Panc1 (cell line): ENCODE results near the gene SLC35D3. TPM values are rescaled to one million over a fixed set of nuclear protein-coding genes. Genes with fewer than 3 reads are reported as not detected.

ENCODE experiments used
- ATAC-seq: fragments of 200-7000 bp; cut with Tn5 transposase; 2 replicates; pipeline ENCODE4 v1.9.1; 2020; ENCODE audit warnings: mild to moderate bottlenecking, moderate library complexity
- BruUV-seq: library from RNA; stranded (reverse); fragments of 400-500 nt; replicated peaks from 2 replicates; lab custom pipeline; 2021; lab: Mats Ljungman, UMichigan
- CTCF ChIA-PET: fragments of 300-600 bp; sonication (Branson Sonifier 250); formaldehyde crosslinking; loops from one replicate; lab custom pipeline; 2022; ENCODE audit warnings: antibody characterized with exemption; lab: Charles Lee
- POLR2A ChIA-PET: fragments of 300-600 bp; sonication (Branson Sonifier 250); formaldehyde crosslinking; loops from one replicate; lab custom pipeline; 2022; ENCODE audit warnings: antibody characterized with exemption; lab: Charles Lee
- DNase-seq: peaks from one replicate; pipeline ENCODE4 v3.0.0-alpha.2; 2010; ENCODE audit warnings: low read depth, low spot score
- H3K27ac ChIP-seq: 2 replicates; pipeline ENCODE4 v1.5.1; 2011; ENCODE audit warnings: mild to moderate bottlenecking, low read length, inconsistent platforms
- H3K27me3 ChIP-seq: fragments of 200-500 bp; sonication (Bioruptor generic); 2 replicates; pipeline ENCODE4 v1.6.0; 2014; ENCODE audit warnings: low read length, inconsistent platforms; ENCODE audit not compliant: control insufficient read depth, insufficient read depth
- H3K36me3 ChIP-seq: fragments of 200-500 bp; sonication (Bioruptor generic); 2 replicates; pipeline ENCODE4 v1.5.1; 2014; ENCODE audit warnings: inconsistent platforms, mild to moderate bottlenecking, low read length, moderate library complexity; ENCODE audit not compliant: control insufficient read depth, insufficient read depth
- H3K4me1 ChIP-seq: 2 replicates; pipeline ENCODE4 v1.5.1; 2011; ENCODE audit warnings: inconsistent platforms, mild to moderate bottlenecking, low read length, moderate library complexity; ENCODE audit not compliant: control insufficient read depth, insufficient read depth
- H3K4me3 ChIP-seq, 2 experiments: 2 replicates each; pipeline ENCODE4 v1.5.1; 2011 to 2012; ENCODE audit warnings: low read depth in 2 of 2, low read length in 2 of 2, mild to moderate bottlenecking in 2 of 2, inconsistent platforms in 1 of 2, moderate library complexity in 1 of 2
- H3K9me3 ChIP-seq: fragments of 200-500 bp; sonication (Bioruptor generic); 2 replicates; pipeline ENCODE4 v1.5.1; 2014; ENCODE audit warnings: low read depth, mild to moderate bottlenecking, inconsistent platforms, low read length, moderate library complexity; ENCODE audit not compliant: control insufficient read depth, insufficient read depth
- CTCF ChIP-seq: fragments of 450-650 bp; IDR thresholded peaks from 2 replicates; pipeline ENCODE4 v1.5.1; 2017; ENCODE audit warnings: mild to moderate bottlenecking
- POLR2AphosphoS5 ChIP-seq: IDR thresholded peaks from 2 replicates; pipeline ENCODE4 v1.6.1; 2012; ENCODE audit warnings: mild to moderate bottlenecking, low read depth, low read length, moderate library complexity
- REST ChIP-seq, 2 experiments: IDR thresholded peaks; 2 replicates each; pipeline ENCODE4 v1.6.1; 2011 to 2012; ENCODE audit warnings: low read depth in 2 of 2, control low read depth in 1 of 2, low read length in 1 of 2, mild to moderate bottlenecking in 1 of 2, moderate library complexity in 1 of 2; ENCODE audit not compliant: insufficient read depth in 1 of 2
- SIN3A ChIP-seq: IDR thresholded peaks from 2 replicates; pipeline ENCODE4 v1.6.1; 2012; ENCODE audit warnings: low read depth, mild to moderate bottlenecking, low read length, moderate library complexity, borderline replicate concordance; ENCODE audit not compliant: insufficient read depth
- TCF7L2 ChIP-seq: IDR thresholded peaks from 2 replicates; pipeline ENCODE4 v1.6.1; 2011; ENCODE audit warnings: mild to moderate bottlenecking, low read depth, low read length, inconsistent platforms
- in situ Hi-C: cut with HindIII; loops from 2 replicates; pipeline ENCODE4 v1.10.0; 2016; ENCODE audit warnings: low sequenced_read_pairs, low pct_unique_long_range_greater_than_20kb
- intact Hi-C: fragments of 100-400 bp; cut with micrococcal nuclease; formaldehyde crosslinking; loops from one replicate; pipeline ENCODE4 v1.10.0; 2022; ENCODE audit not compliant: unreplicated experiment
- total RNA-seq: library from RNA; stranded (reverse); gene quantifications from one replicate; pipeline ENCODE4 v1.2.1, GENCODE V29; 2021; ENCODE audit not compliant: unreplicated experiment

Gene SLC35D3
- total RNA-seq, 1 experiment from 2014 or later = not detected

DNA sequence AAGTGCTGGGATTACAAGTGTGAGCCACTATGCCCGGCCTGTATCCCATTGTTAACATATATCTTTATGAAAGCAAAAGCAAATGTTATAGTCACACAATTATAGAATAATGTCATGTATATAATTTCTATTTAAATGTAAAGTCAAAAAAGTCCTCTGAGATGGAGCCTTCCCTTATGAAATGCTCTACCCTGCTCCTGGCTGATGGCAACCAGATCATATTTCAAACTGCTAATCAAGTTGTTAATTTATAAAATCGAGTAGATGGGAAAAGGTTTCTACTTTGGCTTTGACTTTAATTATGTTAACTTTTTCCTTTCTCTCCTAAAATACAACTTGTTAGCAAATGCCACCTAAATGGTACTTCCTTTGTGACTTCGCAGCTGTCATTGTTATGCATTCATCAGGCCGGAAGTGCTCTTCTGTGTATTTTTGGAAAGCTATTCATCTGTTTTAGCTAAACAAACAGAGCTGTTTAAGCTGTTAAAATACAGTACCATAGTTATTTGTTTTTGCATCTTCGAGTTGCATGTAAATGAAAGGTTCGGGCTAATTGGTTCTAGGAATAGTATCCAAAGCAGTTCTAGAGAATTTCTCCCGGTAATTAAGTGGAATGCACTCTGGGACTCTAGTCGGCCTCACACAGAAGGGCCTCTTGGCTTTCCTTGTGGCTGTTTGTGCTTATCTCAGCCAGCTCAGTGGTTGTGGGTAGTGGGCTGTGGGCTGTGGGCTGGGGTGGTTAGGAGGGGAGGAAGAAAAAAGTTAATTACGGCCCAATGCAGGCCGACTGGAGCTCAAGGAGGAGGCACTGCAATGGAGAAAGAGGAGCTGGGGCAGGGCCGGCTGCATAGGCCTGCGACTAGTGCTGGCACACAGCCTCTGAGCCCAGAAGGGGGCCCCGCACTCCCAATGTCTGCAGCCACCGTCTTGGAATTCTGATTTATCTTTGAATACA, 34.8 kb downstream of the SLC35D3 start:
- Histone ChIP-seq H3K4me3 (no peak overlapping the region), H3K4me1 (no peaks in the 10 kb centered on the region), H3K27ac (no peak overlapping the region), H3K9me3 (no peaks in the 10 kb centered on the region), H3K27me3 (no peaks in the 10 kb centered on the region), H3K36me3 (no peaks in the 10 kb centered on the region)
- no TSS peak for BruUV-seq
- intact Hi-C loops = no loop called here
- no peak for ATAC-seq
- ChIA-PET POLR2A (no interaction called here), CTCF (no interaction called here)
- TF ChIP-seq CTCF (0 out of 2 replicates have a peak, but pooled peaks have one; percentile 10), POLR2AphosphoS5 (no peak)
- no peak for DNase-seq
- in situ Hi-C loops = no loop called here

DNA sequence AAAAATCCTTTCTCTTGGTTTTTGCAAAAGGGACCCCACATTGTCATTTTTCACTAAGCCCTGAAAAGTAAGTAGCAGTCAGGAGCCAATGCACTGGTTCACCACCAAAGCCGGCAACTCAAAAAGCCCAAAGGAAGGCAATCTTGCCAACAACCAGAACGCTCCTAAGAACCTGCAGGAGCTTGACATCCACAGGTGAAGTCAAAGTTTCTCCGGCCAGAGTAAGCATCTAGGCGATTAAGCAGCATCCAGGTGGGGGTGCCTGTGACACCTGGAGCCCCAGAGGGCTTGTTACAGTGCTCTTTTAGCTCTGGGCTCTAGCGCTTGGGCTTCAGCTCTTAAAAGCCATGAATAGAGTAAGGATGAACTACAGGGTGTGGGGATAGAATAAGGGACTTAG, 36.1 kb downstream of the SLC35D3 start:
- CTCF ChIA-PET = no interaction called here

More for the DNA sequence above, 36.1 kb downstream of the SLC35D3 start:
- Histone ChIP-seq H3K27me3 (no peaks in the 10 kb centered on the region), H3K36me3 (no peaks in the 10 kb centered on the region), H3K4me1 (no peaks in the 10 kb centered on the region), H3K4me3 (no peak overlapping the region), H3K27ac (no peak overlapping the region), H3K9me3 (no peaks in the 10 kb centered on the region)
- TF ChIP-seq POLR2AphosphoS5 (no peak), TCF7L2 (no peak), SIN3A (no peak), CTCF (no peak), REST (IDR thresholded peaks at IDR 0.05; ENCODE audit: insufficient read depth in 1 of 2, low read depth in 2 of 2, low read length in 1 of 2) (no peak)
- DNase-seq (no peak), ATAC-seq (no peak)
- BruUV-seq = no TSS peak
- in situ Hi-C loops (no loop called here), intact Hi-C loops (no loop called here)
- POLR2A ChIA-PET = no interaction called here
